Measurements from ENCODE around the gene BCAS3. TPM values are rescaled to one million over a fixed set of nuclear protein-coding genes. Genes with fewer than 3 reads are reported as not detected.

BCAS3 gene
- total and polyA plus RNA-seq, 4 donors: 11.6 to 47.6 (median 27.4) TPM

GRCh38 chr17:61260071-61260797 is 582.6 kb downstream of the BCAS3 start:
- no peak for DNase-seq
- intact Hi-C loops (cut with DNase I): loop anchor here in 1 of 2 donors (5.0 kb wide), 1 partner anchor 77 kb away; no protein-coding TSS in a partner anchor
- H3K27ac ChIP-seq (ENCODE audit: low read depth in 1 of 2, low read length in 2 of 2): peak overlapping the region in 1 of 2 donors; percentile 82
- 6 to 9% methylated on average over 12 of the region's 12 CpGs for WGBS, 2 donors
- no peaks in the 10 kb centered on the region for H3K36me3 ChIP-seq (ENCODE audit: control insufficient read depth in 1 of 2, insufficient read depth in 2 of 2, low read length in 1 of 2)
- H3K27me3 ChIP-seq (ENCODE audit: control insufficient read depth in 1 of 2, insufficient read depth in 2 of 2, low read length in 1 of 2): no peaks in the 10 kb centered on the region
- peak overlapping the region in 1 of 2 donors; percentile 31 for H3K4me3 ChIP-seq (ENCODE audit: low read length in 2 of 2)
- peak; percentile 77 for ATAC-seq (ENCODE audit: low FRiP score)
- H3K4me1 ChIP-seq (ENCODE audit: control insufficient read depth in 1 of 2, insufficient read depth in 2 of 2, low read length in 2 of 2): peaks cover 7 to 13% of the 10 kb centered on the region in 2 donors
- no peaks in the 10 kb centered on the region for H3K9me3 ChIP-seq (ENCODE audit: control insufficient read depth, low read length)

DNA sequence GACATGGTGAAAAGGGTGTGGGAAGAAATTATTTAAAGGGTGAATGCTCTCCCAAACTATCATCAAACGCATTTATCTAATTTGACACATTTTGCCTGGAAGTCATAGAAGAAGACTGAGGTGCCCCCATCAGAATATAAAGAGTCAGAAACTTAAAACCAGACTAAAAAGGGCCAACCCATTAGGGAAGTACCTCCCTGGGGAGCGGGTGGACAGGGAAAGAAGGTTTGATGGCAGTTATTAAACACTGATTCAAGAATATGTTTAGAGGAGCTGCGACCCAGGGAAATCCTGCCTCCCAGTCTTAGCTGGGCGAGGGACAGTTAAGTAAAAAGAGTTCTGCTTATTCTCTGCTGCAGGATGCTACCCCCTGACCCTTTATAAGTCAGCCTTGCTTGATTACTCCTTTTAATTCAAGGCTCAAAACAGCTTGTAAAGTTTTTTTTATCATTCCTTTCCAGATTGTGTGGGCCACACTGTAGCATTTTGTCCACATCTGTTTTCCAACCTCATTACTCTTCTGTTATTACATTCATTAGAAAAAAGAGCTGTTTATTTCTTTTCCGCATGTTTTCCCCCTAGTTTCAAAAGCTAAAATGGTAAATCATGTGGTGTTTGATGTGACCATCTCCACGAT is 583.5 kb downstream of the BCAS3 start:
- ATAC-seq (ENCODE audit: low FRiP score) (no peak), DNase-seq (no peak)
- Histone ChIP-seq H3K27me3 (ENCODE audit: control insufficient read depth in 1 of 2, insufficient read depth in 2 of 2, low read length in 1 of 2) (no peaks in the 10 kb centered on the region), H3K9me3 (ENCODE audit: control insufficient read depth, low read length) (no peaks in the 10 kb centered on the region), H3K36me3 (ENCODE audit: control insufficient read depth in 1 of 2, insufficient read depth in 2 of 2, low read length in 1 of 2) (no peaks in the 10 kb centered on the region), H3K4me3 (ENCODE audit: low read length in 2 of 2) (no peak overlapping the region), H3K27ac (ENCODE audit: low read depth in 1 of 2, low read length in 2 of 2) (peak overlapping the region; percentile 0 to 82), H3K4me1 (ENCODE audit: control insufficient read depth in 1 of 2, insufficient read depth in 2 of 2, low read length in 2 of 2) (peaks cover 2 to 9% of the 10 kb centered on the region in 2 donors)
- 34 to 47% methylated on average over 6 of the region's 6 CpGs for WGBS, 2 donors
- intact Hi-C loops (cut with DNase I): loop anchor here in 1 of 2 donors (5.0 kb wide), 1 partner anchor 76 kb away; no protein-coding TSS in a partner anchor

DNA sequence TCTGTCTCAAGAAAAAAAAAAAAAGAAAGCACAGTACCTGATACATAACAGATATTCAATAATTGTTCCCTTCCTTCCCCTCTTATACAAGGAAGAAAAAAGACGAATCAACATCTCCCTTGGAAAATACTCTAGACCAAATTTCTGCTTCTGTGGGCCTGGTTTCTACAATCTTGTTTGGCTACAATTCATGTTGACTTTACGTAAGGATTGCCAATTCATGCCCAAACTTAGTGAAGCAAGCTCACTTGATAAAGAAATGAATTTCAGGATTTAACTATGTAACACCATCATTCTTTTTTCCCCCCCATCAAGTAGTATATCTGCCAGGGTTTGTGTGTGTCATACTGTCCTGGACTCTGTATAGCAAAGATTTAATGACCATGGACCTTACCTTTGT is 587.7 kb downstream of the BCAS3 start:
- Histone ChIP-seq H3K4me1 (ENCODE audit: control insufficient read depth in 1 of 2, insufficient read depth in 2 of 2, low read length in 2 of 2) (peaks cover 0 to 9% of the 10 kb centered on the region in 2 donors), H3K27me3 (ENCODE audit: control insufficient read depth in 1 of 2, insufficient read depth in 2 of 2, low read length in 1 of 2) (no peaks in the 10 kb centered on the region), H3K27ac (ENCODE audit: low read depth in 1 of 2, low read length in 2 of 2) (no peak overlapping the region), H3K4me3 (ENCODE audit: low read length in 2 of 2) (no peak overlapping the region), H3K36me3 (ENCODE audit: control insufficient read depth in 1 of 2, insufficient read depth in 2 of 2, low read length in 1 of 2) (no peaks in the 10 kb centered on the region), H3K9me3 (ENCODE audit: control insufficient read depth, low read length) (no peaks in the 10 kb centered on the region)
- no peak for ATAC-seq (ENCODE audit: low FRiP score)
- 7 to 13% methylated on average over 2 of the region's 2 CpGs for WGBS, 2 donors
- intact Hi-C loops (cut with DNase I): no loop called here
- no peak for DNase-seq

GRCh38 chr17:61267847-61268246 is 590.2 kb downstream of the BCAS3 start:
- H3K36me3 ChIP-seq (ENCODE audit: control insufficient read depth in 1 of 2, insufficient read depth in 2 of 2, low read length in 1 of 2): no peaks in the 10 kb centered on the region
- H3K4me3 ChIP-seq (ENCODE audit: low read length in 2 of 2): no peak overlapping the region
- intact Hi-C loops (cut with DNase I): no loop called here
- WGBS, 2 donors: 96 to 98% methylated on average over 5 of the region's 5 CpGs
- DNase-seq (no peak), ATAC-seq (ENCODE audit: low FRiP score) (no peak)
- H3K27me3 ChIP-seq (ENCODE audit: control insufficient read depth in 1 of 2, insufficient read depth in 2 of 2, low read length in 1 of 2): no peaks in the 10 kb centered on the region
- H3K27ac ChIP-seq (ENCODE audit: low read depth in 1 of 2, low read length in 2 of 2): no peak overlapping the region
- no peaks in the 10 kb centered on the region for H3K4me1 ChIP-seq (ENCODE audit: control insufficient read depth in 1 of 2, insufficient read depth in 2 of 2, low read length in 2 of 2)
- no peaks in the 10 kb centered on the region for H3K9me3 ChIP-seq (ENCODE audit: control insufficient read depth, low read length)

DNA sequence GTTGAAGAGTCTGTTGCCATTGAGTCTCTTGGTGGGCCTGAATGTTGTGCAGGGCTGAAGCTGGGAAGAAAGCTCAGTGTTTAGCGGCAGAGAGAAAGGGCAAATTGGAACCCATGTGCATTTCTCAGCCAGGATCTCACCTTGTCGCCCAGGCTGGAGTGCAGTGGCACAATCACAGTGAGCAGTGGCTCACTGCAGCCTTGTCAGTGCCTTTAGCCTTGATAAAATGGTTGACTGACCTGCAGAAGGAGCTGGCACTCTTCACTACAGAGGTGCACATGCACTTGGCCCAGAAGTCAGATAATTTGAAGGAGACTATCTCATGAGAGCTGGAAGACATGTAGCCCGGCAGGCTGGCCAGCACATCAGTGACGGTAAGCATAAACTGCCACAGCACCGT is 597.7 kb downstream of the BCAS3 start:
- H3K4me3 ChIP-seq (ENCODE audit: low read length in 2 of 2): no peak overlapping the region
- H3K9me3 ChIP-seq (ENCODE audit: control insufficient read depth, low read length): no peaks in the 10 kb centered on the region
- H3K27ac ChIP-seq (ENCODE audit: low read depth in 1 of 2, low read length in 2 of 2): no peak overlapping the region
- peaks cover 0 to 7% of the 10 kb centered on the region in 2 donors for H3K4me1 ChIP-seq (ENCODE audit: control insufficient read depth in 1 of 2, insufficient read depth in 2 of 2, low read length in 2 of 2)
- ATAC-seq (ENCODE audit: low FRiP score) (no peak), DNase-seq (no peak)
- no peaks in the 10 kb centered on the region for H3K27me3 ChIP-seq (ENCODE audit: control insufficient read depth in 1 of 2, insufficient read depth in 2 of 2, low read length in 1 of 2)
- no peaks in the 10 kb centered on the region for H3K36me3 ChIP-seq (ENCODE audit: control insufficient read depth in 1 of 2, insufficient read depth in 2 of 2, low read length in 1 of 2)
- WGBS, 2 donors: 94 to 96% methylated on average over 5 of the region's 5 CpGs
- intact Hi-C loops (cut with DNase I): no loop called here

DNA sequence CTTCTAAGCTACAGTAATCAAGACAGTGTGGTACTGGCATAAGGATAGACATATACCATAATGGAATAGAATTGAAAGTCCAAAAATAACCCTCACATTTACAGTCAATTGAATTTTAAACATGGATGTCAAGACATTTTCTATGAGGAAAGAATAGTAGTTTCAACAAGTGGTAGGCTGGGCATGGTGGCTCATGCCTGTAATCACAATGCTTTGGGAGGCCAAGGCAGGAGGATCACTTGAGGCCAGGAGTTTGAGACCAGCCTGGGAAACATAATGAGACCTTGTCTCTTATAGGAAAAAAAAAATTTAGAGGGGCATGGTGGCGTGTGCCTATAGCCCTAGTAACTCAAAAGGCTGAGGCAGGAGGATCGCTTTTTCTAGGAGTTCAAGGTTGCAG is 599.2 kb downstream of the BCAS3 start:
- intact Hi-C loops (cut with DNase I): no loop called here
- Histone ChIP-seq H3K9me3 (ENCODE audit: control insufficient read depth, low read length) (no peaks in the 10 kb centered on the region), H3K27ac (ENCODE audit: low read depth in 1 of 2, low read length in 2 of 2) (no peak overlapping the region), H3K27me3 (ENCODE audit: control insufficient read depth in 1 of 2, insufficient read depth in 2 of 2, low read length in 1 of 2) (no peaks in the 10 kb centered on the region), H3K36me3 (ENCODE audit: control insufficient read depth in 1 of 2, insufficient read depth in 2 of 2, low read length in 1 of 2) (no peaks in the 10 kb centered on the region), H3K4me1 (ENCODE audit: control insufficient read depth in 1 of 2, insufficient read depth in 2 of 2, low read length in 2 of 2) (peaks cover 0 to 7% of the 10 kb centered on the region in 2 donors), H3K4me3 (ENCODE audit: low read length in 2 of 2) (no peak overlapping the region)
- ATAC-seq (ENCODE audit: low FRiP score): no peak
- DNase-seq: no peak
- WGBS, 2 donors: 98 to 99% methylated on average over 2 of the region's 2 CpGs

GRCh38 chr17:61279476-61280145 is 602.0 kb downstream of the BCAS3 start:
- peaks cover 0 to 7% of the 10 kb centered on the region in 2 donors for H3K4me1 ChIP-seq (ENCODE audit: control insufficient read depth in 1 of 2, insufficient read depth in 2 of 2, low read length in 2 of 2)
- peak overlapping the region in 1 of 2 donors; percentile 56 for H3K27ac ChIP-seq (ENCODE audit: low read depth in 1 of 2, low read length in 2 of 2)
- DNase-seq: no peak
- no peaks in the 10 kb centered on the region for H3K27me3 ChIP-seq (ENCODE audit: control insufficient read depth in 1 of 2, insufficient read depth in 2 of 2, low read length in 1 of 2)
- no peak for ATAC-seq (ENCODE audit: low FRiP score)
- no peak overlapping the region for H3K4me3 ChIP-seq (ENCODE audit: low read length in 2 of 2)
- intact Hi-C loops (cut with DNase I): no loop called here
- WGBS, 2 donors: 89 to 97% methylated on average over 1 of the region's 1 CpG
- no peaks in the 10 kb centered on the region for H3K9me3 ChIP-seq (ENCODE audit: control insufficient read depth, low read length)
- H3K36me3 ChIP-seq (ENCODE audit: control insufficient read depth in 1 of 2, insufficient read depth in 2 of 2, low read length in 1 of 2): no peaks in the 10 kb centered on the region

DNA sequence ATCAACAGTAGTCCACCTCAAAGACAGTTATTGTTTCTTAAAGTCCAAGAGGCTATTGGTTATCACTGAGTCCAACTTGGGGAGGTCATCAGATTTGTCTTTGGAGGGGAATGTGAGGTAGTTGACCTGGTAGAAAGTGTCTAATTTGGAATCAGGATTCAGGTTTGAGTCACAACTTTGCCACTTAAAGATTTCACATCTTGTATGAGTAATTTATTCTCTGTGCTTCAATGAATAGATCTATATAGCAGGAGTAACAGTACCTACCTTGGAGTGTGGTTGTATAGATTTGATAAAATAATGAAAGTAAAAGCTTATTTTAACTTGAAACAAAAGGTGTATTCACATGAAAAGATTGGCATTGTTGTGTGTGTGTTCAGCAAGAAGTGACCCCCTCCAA is 602.7 kb downstream of the BCAS3 start:
- Histone ChIP-seq H3K27ac (ENCODE audit: low read depth in 1 of 2, low read length in 2 of 2) (no peak overlapping the region), H3K4me3 (ENCODE audit: low read length in 2 of 2) (no peak overlapping the region), H3K4me1 (ENCODE audit: control insufficient read depth in 1 of 2, insufficient read depth in 2 of 2, low read length in 2 of 2) (peaks cover 0 to 7% of the 10 kb centered on the region in 2 donors), H3K27me3 (ENCODE audit: control insufficient read depth in 1 of 2, insufficient read depth in 2 of 2, low read length in 1 of 2) (no peaks in the 10 kb centered on the region), H3K36me3 (ENCODE audit: control insufficient read depth in 1 of 2, insufficient read depth in 2 of 2, low read length in 1 of 2) (no peaks in the 10 kb centered on the region), H3K9me3 (ENCODE audit: control insufficient read depth, low read length) (no peaks in the 10 kb centered on the region)
- DNase-seq: no peak
- ATAC-seq (ENCODE audit: low FRiP score): no peak
- intact Hi-C loops (cut with DNase I): no loop called here
